Stimulated activated CD4-positive, alpha-beta T cell treated with anti-CD3 and anti-CD28 coated beads, Interleukin-1b, Interleukin-23, amount 100 ng/mL, for 48 hours (primary cell): ENCODE data around the gene PIGC.
"Not testable (repeated sequence)": the region's sequence is repeated elsewhere in the genome, so short reads cannot be mapped to it uniquely, and the experiment has no call there.

Experiments
- DNase-seq: peaks from one replicate; pipeline ENCODE4 v3.0.0-alpha.2; 2020

The PIGC gene

DNA sequence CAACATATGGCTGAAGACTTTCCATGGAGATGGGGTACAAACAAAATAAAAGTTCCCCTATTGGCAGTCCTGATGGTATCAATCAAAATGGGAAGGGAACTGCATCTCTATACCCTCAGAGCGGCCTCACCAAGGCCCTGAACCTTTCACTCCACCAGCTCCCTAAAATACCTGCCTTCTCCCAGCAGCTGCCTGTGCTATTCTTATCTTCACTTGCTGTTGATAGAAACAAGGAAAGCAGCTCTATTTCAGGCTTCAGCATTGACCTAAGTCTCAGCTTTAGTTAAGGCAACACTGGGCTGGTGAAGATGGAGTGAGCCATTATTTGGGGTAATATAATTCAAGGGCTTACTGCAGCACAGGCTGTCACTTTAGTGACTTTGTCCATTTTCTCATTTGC lies 21.7 kb upstream of the PIGC start:
- DNase-seq: no peak

DNA sequence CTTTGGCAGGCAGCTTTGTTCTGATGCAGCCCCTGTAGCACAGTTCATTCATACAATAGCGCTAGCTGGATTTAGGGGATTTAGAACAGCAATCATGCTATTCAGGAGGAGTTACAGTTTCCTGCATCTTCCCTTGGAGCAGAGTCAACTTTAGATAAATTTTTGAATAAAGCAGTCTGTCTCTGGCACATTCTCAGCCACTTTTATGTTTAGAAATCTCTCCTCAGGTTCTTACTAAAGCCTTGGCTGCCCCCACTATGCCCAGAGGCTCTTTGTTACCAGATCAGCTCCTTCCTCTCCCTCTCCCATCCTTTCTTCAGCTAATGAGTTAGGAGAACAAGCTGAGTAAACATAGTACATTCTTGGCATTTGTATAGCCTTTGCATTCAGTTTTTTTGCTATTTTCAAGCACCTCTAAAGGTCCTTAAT lies 17.0 kb upstream of the PIGC start:
- no peak for DNase-seq

DNA sequence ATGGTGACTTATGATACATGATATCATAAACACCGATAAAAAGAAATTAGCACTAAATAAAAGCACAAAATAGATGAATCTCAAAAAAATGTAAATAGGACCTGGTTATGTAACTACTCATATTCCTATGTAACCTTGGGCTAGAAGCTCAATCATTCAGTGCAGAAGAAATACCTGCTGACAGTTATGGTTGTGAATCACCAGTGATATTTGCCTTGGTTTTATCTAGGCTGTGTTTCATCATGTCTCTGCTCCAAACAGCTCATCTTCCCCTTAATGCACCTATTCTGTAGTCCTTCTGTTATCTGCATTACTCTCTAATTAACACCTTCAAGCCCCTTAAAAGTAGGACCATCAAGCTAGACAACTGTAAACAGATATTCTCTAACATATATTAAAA lies 16.3 kb upstream of the PIGC start:
- no peak for DNase-seq

- no peak for DNase-seq
These were observed 13.7 kb upstream of the PIGC start for GRCh38 chr1:172457479-172458130.

DNA sequence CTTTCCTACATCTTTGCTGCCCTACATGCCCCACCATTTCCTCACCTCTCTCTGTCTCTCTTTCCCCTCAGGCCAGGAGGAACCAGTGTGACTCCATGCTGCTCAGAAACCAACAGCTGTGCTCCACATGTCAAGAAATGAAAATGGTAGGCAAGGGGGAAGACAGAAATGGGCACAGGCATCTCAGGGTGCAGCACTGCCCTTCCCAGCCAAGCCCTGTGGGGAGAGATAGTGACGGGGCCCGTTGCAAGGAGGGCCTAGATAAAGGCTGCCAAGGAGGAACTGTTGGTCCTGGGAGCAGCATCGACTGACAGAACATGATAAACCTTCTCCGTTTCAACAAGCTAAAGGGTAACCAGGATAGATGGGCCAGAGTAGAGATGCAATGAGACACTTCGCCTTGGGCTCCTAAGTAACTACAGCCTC lies 12.5 kb upstream of the PIGC start:
- no peak for DNase-seq

DNA sequence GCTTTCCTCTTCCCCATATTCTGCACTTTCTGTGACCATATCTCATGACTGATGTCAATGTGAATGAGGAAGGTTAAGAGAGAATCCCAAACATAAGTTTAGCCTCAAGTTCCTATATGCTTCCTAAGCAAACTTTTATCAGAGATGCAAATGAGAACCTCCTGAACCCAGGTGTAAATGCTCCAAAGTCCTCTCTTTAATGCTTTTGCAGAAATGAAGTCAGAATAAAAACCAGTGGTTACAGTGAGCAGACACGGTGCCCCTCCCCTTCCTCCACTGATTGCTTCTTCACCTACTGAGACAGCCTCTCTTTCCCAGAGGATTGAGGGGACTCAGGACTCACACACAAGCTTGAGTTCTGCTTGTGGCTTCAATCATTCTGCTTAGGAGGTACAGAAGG lies 11.6 kb upstream of the PIGC start:
- DNase-seq: no peak

- DNase-seq: no peak
These were observed 9.7 kb upstream of the PIGC start for GRCh38 chr1:172453607-172454006.

DNA sequence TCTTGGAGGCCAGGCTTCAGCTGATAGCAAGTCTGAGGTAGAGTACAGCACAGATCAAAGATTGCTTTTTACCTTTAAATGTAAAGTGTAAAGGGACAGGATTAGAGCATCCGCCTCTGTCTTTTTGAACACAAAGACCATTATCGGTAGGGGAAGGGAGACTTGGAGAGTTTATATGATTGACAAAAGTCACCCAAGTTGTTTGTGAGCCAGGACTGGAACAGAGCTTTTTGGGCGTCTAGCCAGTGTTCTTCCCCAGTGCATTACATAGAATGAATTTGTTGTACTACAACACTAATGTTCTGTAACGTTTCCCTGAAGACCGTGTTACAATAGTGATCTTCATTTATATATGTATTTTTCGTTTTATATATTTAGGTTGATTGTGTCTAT lies 9.3 kb upstream of the PIGC start:
- no peak for DNase-seq

GRCh38 chr1:172452536-172453152 lies 8.8 kb upstream of the PIGC start:
- no peak for DNase-seq

- DNase-seq: no peak
These were observed 7.2 kb upstream of the PIGC start for GRCh38 chr1:172451002-172451443.

DNA sequence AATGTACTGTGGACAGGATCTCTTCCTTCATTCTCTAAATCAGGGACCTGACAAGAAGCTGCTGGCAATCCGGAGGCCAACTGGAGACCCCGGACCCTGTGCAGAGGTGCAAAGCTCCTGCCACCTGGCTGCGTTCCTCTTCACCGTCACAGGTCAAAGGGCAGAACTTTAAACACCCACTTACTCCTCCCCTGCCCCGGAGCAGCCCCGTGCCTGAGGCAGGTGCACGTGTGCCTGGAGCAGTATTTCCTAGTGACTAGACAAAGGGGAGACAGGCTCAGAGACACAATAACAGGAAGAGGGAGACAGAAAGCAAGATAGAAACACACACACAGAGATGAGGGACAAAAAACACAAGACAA lies 6.6 kb upstream of the PIGC start:
- DNase-seq: no peak

DNA sequence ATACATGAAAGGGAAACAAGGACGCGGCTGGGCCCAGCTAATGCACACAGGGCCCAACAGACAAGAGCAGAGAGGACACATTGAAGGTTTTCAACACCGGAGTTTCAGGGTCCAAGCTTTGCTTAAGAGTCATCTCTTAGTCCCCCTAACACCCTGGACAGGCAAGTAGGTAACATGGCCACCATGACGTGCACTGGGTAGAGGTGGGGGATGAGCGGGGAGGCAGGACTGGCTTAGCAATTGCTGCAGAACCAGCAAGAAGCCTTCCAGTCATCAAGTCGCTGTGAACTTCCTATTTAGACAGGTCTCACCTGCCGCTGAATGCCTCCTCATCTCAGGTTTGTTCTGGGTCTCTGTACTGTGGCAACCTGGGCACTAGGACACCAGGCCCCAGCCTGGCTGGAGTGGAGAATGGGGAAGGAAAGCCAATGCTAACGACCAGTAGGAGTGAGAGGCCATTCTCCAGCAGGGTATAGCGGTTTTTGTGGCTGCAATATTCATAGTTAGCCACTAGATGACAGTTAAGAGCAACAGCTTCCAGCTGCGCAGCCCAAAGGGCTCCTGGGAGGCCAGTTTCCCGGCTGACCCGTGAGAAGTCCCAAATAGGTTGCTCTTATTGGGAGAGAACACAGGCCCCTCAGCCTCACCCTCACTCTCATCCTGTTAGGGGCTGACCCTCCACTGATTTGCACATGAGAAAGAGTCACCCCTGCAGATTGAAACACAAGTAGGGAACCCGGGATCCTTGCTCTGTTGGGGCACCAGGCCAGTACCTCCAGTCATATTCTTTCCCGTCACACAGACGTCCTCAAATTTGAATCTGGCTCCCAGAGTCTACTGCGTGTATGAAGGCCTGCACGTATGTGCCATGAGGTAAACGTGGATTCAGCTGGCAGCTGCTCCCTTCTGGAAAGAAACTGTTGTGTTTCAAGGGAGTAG lies 6.0 kb upstream of the PIGC start:
- DNase-seq: no peak

GRCh38 chr1:172448995-172449584 lies 5.2 kb upstream of the PIGC start:
- DNase-seq: peak; percentile 16

GRCh38 chr1:172447641-172448040 lies 3.8 kb upstream of the PIGC start:
- no peak for DNase-seq

DNA sequence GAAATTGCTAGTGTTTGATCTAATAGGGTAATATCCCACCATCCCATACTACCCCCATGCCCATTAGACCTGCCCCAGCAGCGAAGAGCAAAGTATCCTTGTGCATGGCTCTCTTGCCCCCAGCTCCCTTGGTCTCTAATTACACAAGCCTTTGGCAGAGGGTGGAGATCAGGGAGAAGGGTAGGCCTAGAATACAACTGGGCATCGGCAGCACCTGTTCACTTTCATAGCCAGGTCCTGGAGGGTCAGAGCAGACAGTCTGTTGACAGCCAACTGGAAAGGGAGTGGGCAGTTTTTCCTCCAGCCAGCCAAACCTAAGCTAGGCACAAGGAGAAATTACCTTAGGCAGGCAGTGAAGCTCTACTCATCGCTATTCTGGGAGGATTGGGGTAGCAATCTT lies 2.7 kb upstream of the PIGC start:
- no peak for DNase-seq

GRCh38 chr1:172442843-172443565 lies 865 bp downstream of the PIGC start:
- no peak for DNase-seq

GRCh38 chr1:172442404-172442803 lies 1.5 kb downstream of the PIGC start:
- DNase-seq: no peak

GRCh38 chr1:172437183-172437582 lies 6.7 kb downstream of the PIGC start:
- not testable (repeated sequence) for DNase-seq

- no peak for DNase-seq
These were observed 12.1 kb downstream of the PIGC start for GRCh38 chr1:172431721-172432192.

DNA sequence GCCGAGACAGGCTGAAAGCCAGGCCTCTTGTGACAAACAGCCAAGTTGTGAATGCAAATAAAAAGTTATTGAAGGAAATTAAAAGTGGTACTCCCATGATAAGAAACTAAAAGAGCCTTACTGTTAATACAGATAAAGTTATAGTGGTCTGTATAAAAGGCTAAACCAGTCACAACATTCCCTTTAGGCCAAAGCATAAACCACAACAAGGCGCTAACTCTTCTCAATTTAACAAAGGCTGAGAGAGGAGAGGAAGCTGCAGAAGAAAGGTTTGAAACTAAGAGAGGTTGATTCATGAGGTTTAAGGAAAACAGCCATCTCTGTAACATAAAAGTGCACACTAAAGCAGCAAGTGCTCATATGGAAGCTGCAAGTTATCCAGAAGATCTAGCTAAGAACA lies 12.7 kb downstream of the PIGC start:
- DNase-seq: no peak

DNA sequence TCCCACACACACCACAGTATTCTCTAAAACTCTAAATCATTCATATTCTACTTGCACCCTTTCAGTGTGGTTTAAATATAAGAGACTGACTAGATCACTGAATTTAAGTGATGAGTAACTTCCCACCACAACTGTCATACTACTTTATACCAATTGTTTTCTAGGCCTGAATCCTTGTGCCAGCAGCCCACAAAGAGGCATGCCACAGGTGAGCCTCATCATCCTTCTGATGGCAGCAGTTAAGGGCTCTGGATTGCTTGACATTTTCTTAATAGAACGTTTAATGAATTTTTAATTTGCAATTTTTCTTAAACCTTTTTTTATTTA lies 13.8 kb downstream of the PIGC start:
- DNase-seq: no peak

DNA sequence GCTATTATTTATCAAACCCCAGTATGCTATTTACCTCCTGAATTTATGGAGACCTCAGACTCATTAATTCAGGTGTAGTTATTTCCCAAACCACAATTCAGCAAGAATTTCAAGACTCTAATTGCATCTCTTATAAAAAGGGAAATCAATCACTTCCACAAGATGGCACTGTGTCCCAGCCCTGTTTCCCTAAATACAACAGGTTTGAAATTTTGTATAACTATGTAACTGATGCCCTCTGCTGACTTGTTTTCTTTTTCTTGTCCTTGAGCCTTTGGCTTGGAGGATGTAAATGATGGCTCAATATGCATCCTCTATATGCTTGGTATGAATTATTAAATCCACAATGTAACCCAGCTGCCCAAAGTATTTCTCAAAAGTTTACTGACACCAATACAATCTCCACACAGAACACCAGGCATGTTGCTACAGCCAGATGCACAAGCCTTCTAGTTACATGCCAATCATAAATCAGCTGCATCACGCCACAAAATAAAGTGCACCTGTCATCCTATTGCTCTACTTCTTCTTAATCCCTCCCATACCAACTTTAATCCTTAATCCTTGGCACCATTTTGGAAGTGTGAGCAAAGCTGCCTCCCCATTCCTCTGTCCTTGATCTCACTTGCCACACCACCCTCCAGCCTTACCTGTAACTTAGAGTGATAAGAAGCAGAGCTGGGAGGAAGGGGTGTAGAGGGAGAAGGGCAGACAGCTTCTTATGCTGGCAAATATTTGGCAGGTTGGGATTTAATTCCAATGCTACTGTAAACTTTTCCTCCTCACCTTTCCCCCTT lies 14.3 kb downstream of the PIGC start:
- no peak for DNase-seq
